WERI-Rb-1 (cell line): ENCODE measurements around the gene FAM240A.

Experiments
- DNase-seq: peaks from one replicate; pipeline ENCODE4 v3.0.0-alpha.2; 2020
- H3K27ac ChIP-seq: fragments of 250-450 bp; sonication (Bioruptor Pico); 2 replicates; pipeline ENCODE4 v1.5.1; 2020; ENCODE audit warnings: mild to moderate bottlenecking, moderate library complexity
- H3K27me3 ChIP-seq: fragments of 250-450 bp; sonication (Bioruptor Pico); 2 replicates; pipeline ENCODE4 v1.5.1; 2021; ENCODE audit warnings: mild to moderate bottlenecking, low read depth, moderate library complexity; ENCODE audit not compliant: insufficient read depth, severe bottlenecking
- H3K36me3 ChIP-seq: fragments of 250-450 bp; sonication (Bioruptor Pico); 2 replicates; pipeline ENCODE4 v1.5.1; 2020; ENCODE audit warnings: mild to moderate bottlenecking, moderate library complexity
- H3K4me3 ChIP-seq: 2 replicates; pipeline ENCODE4 v1.5.1; 2011; ENCODE audit warnings: low read depth, mild to moderate bottlenecking, control low read depth, low read length
- H3K9me3 ChIP-seq: fragments of 250-450 bp; sonication (Bioruptor Pico); 2 replicates; pipeline ENCODE4 v1.5.1; 2021; ENCODE audit warnings: mild to moderate bottlenecking, moderate library complexity; ENCODE audit not compliant: severe bottlenecking
- CTCF ChIP-seq: IDR thresholded peaks from 2 replicates; pipeline ENCODE4 v1.5.1; 2011; ENCODE audit warnings: low read depth, mild to moderate bottlenecking, control low read depth, inconsistent platforms, low read length

The FAM240A gene

GRCh38 chr3:46663591-46664135, 51.3 kb downstream of the FAM240A start:
- H3K36me3 ChIP-seq: no peaks in the 10 kb centered on the region
- H3K27me3 ChIP-seq: no peaks in the 10 kb centered on the region
- no peaks in the 10 kb centered on the region for H3K9me3 ChIP-seq
- no peak for DNase-seq
- no peak overlapping the region for H3K4me3 ChIP-seq
- peak; percentile 27; the same call in 1 of the 2 replicates for TF ChIP-seq CTCF
- no peak overlapping the region for H3K27ac ChIP-seq

- Histone ChIP-seq H3K36me3 (no peaks in the 10 kb centered on the region), H3K4me3 (no peak overlapping the region), H3K9me3 (no peaks in the 10 kb centered on the region), H3K27me3 (no peaks in the 10 kb centered on the region), H3K27ac (no peak overlapping the region)
- no peak for TF ChIP-seq CTCF
- no peak for DNase-seq
Measured at GRCh38 chr3:46664188-46664970, 52.1 kb downstream of the FAM240A start.

- H3K27me3 ChIP-seq: no peaks in the 10 kb centered on the region
- no peak overlapping the region for H3K4me3 ChIP-seq
- no peak overlapping the region for H3K27ac ChIP-seq
- no peaks in the 10 kb centered on the region for H3K36me3 ChIP-seq
- no peak for TF ChIP-seq CTCF
- no peaks in the 10 kb centered on the region for H3K9me3 ChIP-seq
- no peak for DNase-seq
Measured at GRCh38 chr3:46664971-46665762, 52.8 kb downstream of the FAM240A start.

- DNase-seq: no peak
- no peak overlapping the region for H3K4me3 ChIP-seq
- TF ChIP-seq CTCF: no peak
- no peak overlapping the region for H3K27ac ChIP-seq
- no peaks in the 10 kb centered on the region for H3K36me3 ChIP-seq
- no peaks in the 10 kb centered on the region for H3K9me3 ChIP-seq
- no peaks in the 10 kb centered on the region for H3K27me3 ChIP-seq
Measured at GRCh38 chr3:46665763-46666452, 53.6 kb downstream of the FAM240A start.

- no peak for TF ChIP-seq CTCF
- H3K4me3 ChIP-seq: no peak overlapping the region
- no peaks in the 10 kb centered on the region for H3K36me3 ChIP-seq
- no peak overlapping the region for H3K27ac ChIP-seq
- no peak for DNase-seq
- no peaks in the 10 kb centered on the region for H3K9me3 ChIP-seq
- no peaks in the 10 kb centered on the region for H3K27me3 ChIP-seq
Measured at GRCh38 chr3:46666453-46666845, 54.1 kb downstream of the FAM240A start.
